ENCODE results near the gene DLG2. TPM values are rescaled to one million over a fixed set of nuclear protein-coding genes. Genes with fewer than 3 reads are reported as not detected.
"Not testable (repeated sequence)": the region's sequence is repeated elsewhere in the genome, so short reads cannot be mapped to it uniquely, and the experiment has no call there.

DLG2 gene
- total RNA-seq, 1 experiment from 2014 or later, result 1.8 TPM

DNA sequence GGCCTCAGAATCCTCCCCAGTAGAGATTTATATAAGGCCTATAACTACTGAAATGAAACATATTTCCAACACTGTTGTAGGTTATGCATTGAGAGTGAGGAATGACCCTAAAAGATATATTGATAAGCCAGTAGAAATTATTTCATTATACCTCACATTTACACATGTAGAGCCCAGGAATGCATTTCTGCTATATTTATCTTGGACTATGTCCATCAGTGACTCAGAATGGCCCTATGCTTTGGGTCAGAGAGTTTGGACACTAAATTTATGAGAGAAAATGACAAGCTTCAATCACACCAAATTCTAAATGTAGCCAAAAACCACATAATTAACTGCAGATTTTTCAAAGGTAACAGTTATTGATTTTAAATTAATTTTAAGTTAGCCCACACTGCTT, 761.9 kb downstream of the DLG2 start:
- H3K4me3 ChIP-seq (ENCODE audit: insufficient read depth, low read depth, low read length), result no peak overlapping the region
- no peaks in the 10 kb centered on the region for H3K27me3 ChIP-seq (ENCODE audit: control insufficient read depth, insufficient read depth, low read length)
- no peaks in the 10 kb centered on the region for H3K36me3 ChIP-seq (replicated peaks; ENCODE audit: control insufficient read depth, insufficient read depth, low read length)
- no peak for DNase-seq

DNA sequence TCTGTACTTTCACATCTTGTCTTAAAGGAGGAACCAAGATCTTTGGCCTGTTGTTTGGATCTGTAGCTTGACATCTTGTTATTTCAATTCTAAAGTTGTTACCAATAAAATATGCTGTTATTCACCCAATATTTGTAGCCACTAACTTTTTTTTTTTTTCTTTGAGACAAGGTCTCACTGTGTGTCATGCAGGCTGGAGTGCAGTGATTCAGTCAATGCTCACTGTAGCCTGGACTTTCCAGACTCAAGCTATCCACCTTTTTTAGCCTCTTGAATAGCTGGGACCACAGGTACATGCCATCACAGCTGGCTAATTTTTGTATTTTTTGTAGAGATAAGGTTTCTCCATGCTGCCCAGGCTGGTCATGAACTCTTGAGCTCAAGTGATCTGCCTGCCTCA, 769.4 kb downstream of the DLG2 start:
- no peak for DNase-seq
- H3K4me3 ChIP-seq (ENCODE audit: insufficient read depth, low read depth, low read length), result no peak overlapping the region
- H3K36me3 ChIP-seq (replicated peaks; ENCODE audit: control insufficient read depth, insufficient read depth, low read length), result no peaks in the 10 kb centered on the region
- no peaks in the 10 kb centered on the region for H3K27me3 ChIP-seq (ENCODE audit: control insufficient read depth, insufficient read depth, low read length)

DNA sequence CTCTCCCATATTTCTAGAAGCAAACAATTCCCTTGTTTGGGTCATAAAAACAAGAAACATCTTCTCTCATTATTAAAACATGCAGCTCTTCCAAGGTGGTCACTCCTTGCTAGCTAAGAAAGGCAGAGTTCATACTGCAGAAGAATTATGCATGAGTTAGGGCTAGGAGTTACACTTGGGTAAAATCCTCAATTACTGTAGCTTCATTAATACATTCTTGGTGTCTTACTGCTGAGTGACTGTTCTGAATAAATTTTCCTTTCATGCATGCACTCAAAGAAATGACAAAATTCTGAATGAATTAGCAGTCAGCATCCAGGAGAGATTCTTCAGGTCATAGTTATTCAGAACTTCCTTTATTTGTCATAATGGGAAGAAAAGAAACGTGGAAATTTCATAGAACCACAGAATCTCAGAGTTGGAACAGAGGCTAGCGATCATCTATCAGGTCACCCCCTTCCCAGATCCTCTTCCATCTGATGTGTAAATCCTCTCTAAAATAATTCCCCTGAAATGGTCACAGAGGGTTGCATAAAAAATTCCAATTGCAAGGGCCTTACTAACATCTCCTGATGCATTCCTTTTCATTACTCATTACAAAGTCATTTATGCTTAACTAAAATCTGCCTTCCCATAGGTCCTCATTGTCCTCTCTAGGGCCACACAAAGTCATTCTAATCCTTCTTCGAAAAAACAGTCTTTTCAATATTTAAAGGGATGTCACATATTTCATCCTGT, 771.5 kb downstream of the DLG2 start:
- Histone ChIP-seq H3K27me3 (ENCODE audit: control insufficient read depth, insufficient read depth, low read length) (no peaks in the 10 kb centered on the region), H3K36me3 (replicated peaks; ENCODE audit: control insufficient read depth, insufficient read depth, low read length) (no peaks in the 10 kb centered on the region), H3K4me3 (ENCODE audit: insufficient read depth, low read depth, low read length) (no peak overlapping the region)
- DNase-seq, result no peak

DNA sequence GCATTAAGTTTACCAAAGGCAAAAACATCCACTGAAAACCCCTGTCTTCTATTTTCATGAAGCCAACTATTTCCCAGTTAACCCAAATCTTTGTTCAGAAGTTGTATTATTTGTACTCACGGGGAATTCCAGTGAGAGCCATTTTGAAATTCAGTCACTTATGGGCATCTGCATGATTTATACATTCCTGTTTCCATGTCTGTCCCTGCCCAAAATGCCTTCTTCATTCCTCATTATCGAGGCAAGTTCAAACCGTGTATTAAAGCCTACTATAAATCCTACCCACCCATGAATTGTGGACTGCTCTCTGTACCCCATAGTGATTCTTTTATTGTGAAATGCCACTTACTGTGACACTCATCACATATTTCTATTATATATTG, 772.7 kb downstream of the DLG2 start:
- DNase-seq, result no peak
- no peak overlapping the region for H3K4me3 ChIP-seq (ENCODE audit: insufficient read depth, low read depth, low read length)
- H3K27me3 ChIP-seq (ENCODE audit: control insufficient read depth, insufficient read depth, low read length), result no peaks in the 10 kb centered on the region
- H3K36me3 ChIP-seq (replicated peaks; ENCODE audit: control insufficient read depth, insufficient read depth, low read length), result no peaks in the 10 kb centered on the region

DNA sequence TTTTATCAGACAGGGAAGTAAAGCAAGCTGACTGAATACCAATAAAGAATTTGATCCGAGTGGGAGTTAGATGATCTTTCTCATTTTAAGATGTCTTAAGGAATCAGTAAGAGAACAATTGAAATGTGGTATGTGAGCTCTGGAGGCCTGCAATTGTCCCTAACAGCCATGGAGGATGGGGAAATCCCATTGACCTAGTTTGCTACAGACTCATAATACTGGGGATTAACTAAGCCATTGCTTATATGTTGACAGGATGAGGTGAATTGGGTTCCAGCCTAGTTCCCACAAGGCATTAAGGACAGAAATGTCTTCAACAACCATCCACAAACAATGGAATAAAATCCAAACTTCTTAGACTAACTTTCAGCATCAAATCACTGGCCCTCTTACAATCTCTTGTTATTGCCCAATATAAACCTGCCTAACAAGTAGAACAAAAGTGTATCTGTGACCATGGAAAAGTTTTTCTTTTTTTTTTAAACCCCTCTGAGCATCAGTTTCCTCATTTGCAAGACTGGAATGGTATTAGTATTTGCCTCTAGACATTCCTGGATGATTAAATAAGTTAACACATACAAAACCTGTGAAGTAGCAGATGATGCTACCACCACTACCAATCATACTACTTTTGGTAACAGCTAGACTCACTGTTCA, 773.2 kb downstream of the DLG2 start:
- DNase-seq, result no peak
- Histone ChIP-seq H3K4me3 (ENCODE audit: insufficient read depth, low read depth, low read length) (no peak overlapping the region), H3K27me3 (ENCODE audit: control insufficient read depth, insufficient read depth, low read length) (no peaks in the 10 kb centered on the region), H3K36me3 (replicated peaks; ENCODE audit: control insufficient read depth, insufficient read depth, low read length) (no peaks in the 10 kb centered on the region)

DNA sequence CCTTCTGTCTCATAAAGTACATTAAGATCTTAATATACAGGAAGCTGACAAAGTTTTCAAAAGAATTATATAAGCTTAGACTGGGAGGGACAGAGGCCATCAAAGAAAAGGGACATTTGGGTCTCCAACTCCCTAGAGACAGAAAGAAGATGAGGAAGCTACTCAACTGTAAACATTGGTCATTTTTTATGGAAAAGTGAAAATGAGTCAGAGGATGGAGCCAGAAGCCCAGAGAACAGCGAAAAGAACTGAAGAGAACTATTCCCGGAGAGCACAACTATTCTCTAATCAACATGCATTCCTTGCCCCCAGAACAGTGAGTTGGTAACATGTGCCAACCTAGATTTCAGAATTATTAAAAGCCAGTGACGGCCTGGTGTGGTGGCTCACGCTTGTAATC, 779.3 kb downstream of the DLG2 start:
- Histone ChIP-seq H3K4me3 (ENCODE audit: insufficient read depth, low read depth, low read length) (no peak overlapping the region), H3K27me3 (ENCODE audit: control insufficient read depth, insufficient read depth, low read length) (no peaks in the 10 kb centered on the region), H3K36me3 (replicated peaks; ENCODE audit: control insufficient read depth, insufficient read depth, low read length) (no peaks in the 10 kb centered on the region)
- no peak for DNase-seq

DNA sequence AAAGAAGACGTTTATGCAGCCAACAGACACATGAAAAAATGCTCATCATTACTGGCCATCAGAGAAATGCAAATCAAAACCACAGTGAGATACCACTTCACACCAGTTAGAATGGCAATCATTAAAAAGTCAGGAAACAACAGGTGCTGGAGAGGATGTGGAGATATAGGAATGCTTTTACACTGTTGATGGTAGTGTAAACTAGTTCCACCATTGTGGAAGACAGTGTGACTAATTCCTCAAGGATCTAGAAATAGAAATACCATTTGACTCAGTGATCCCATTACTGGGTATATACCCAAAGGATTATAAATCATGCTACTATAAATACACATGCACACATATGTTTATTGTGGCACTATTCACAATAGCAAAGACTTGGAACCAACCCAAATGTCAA, 786.9 kb downstream of the DLG2 start:
- H3K4me3 ChIP-seq (ENCODE audit: insufficient read depth, low read depth, low read length); H3K36me3 ChIP-seq (replicated peaks; ENCODE audit: control insufficient read depth, insufficient read depth, low read length); DNase-seq; H3K27me3 ChIP-seq (ENCODE audit: control insufficient read depth, insufficient read depth, low read length): not testable (repeated sequence)

DNA sequence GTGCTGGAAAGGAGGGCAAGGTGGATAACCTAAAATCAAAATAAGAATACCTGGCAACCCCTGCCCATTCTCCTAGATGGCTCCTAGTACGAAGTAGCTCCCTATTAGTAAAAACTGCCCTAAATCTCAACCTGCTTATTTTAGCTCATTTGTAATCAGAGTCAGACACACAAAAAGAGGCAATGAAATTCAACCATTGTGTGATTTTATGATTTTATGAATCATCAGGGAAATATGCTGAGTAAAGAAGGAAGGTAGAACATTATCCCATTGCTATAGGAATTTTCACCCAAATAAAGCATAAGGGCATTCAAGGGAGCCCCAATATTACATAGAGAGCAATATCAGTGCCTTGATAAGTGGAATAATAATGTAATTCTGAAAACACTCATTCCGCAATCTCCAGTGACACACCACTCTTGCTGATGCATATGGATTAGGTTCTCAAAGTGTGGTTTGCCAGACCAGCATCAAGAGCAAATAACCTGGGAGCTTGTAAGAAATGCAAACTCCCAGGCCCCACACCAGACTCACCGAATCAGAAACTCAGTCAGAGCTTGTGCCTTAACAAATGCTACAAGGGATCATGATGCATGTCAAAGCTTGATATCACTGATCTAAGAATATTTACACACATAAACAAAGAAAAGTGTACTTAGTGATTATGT, 789.6 kb downstream of the DLG2 start:
- Histone ChIP-seq H3K36me3 (replicated peaks; ENCODE audit: control insufficient read depth, insufficient read depth, low read length) (no peaks in the 10 kb centered on the region), H3K27me3 (ENCODE audit: control insufficient read depth, insufficient read depth, low read length) (no peaks in the 10 kb centered on the region), H3K4me3 (ENCODE audit: insufficient read depth, low read depth, low read length) (no peak overlapping the region)
- DNase-seq, result no peak

DNA sequence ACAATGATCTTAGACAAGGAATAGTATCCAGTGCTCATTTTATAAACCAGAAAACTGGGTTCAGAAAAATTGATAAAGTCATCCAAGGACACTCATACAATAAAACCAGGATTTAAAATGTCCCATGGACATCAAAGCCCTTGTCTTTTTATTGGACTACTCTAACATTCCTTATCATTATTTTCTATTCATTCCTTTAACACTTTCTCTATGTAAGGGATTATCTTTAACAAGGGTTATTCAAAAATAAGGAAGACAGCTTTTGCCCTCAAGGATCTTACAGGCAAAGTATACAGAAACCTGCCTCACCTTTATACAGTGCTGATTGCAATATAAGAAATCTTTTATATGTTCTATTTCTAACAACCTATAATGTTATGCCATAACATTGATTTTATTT, 790.8 kb downstream of the DLG2 start:
- Histone ChIP-seq H3K36me3 (replicated peaks; ENCODE audit: control insufficient read depth, insufficient read depth, low read length) (no peaks in the 10 kb centered on the region), H3K27me3 (ENCODE audit: control insufficient read depth, insufficient read depth, low read length) (no peaks in the 10 kb centered on the region), H3K4me3 (ENCODE audit: insufficient read depth, low read depth, low read length) (no peak overlapping the region)
- no peak for DNase-seq

DNA sequence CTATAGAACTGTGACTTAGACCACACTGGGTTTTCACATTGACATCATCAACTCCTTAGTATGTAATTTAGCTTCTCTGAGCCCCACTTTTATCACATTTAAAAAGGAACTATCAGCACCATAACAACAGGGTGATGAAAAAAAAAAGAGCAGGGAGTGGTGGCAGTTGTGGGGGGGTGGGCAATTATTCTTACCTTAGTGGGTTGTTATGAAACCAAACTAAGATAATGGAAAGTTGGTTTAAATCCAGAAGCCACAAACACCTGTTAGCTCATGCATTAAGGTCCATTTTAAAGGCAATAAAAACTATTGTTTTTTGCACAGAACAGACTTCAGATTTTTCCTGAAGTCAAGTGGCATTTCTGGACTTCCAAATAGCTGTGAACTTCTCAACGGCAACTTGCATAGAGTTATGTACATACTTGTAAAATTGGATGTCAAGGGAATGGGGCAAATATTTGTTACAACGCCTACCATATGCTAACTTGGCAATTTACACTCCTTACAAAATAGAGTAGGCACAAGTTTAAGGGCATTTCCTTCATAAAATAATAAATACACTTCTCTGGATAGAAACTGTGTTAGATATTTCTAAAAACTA, 793.6 kb downstream of the DLG2 start:
- DNase-seq, result no peak
- Histone ChIP-seq H3K4me3 (ENCODE audit: insufficient read depth, low read depth, low read length) (no peak overlapping the region), H3K27me3 (ENCODE audit: control insufficient read depth, insufficient read depth, low read length) (no peaks in the 10 kb centered on the region), H3K36me3 (replicated peaks; ENCODE audit: control insufficient read depth, insufficient read depth, low read length) (no peaks in the 10 kb centered on the region)

DNA sequence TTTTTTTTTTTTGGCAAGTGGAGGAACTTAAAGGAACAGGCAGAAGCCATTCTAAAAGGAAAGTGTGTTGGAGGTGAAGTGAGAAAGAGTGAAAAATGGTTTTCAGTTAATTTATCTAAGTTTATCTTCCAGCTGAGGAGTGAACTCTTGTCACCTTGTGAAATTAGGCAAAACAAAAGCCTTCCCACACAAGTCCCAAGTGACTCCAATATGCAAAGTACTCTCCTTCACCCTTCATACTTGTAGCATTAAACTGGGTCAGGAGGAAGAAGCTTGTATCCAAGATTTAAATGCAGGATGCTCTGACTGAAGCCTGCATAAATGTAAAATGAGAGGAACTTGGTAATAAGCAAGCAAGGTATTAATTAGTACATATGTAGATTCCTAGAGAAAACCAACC, 796.8 kb downstream of the DLG2 start:
- H3K27me3 ChIP-seq (ENCODE audit: control insufficient read depth, insufficient read depth, low read length), result no peaks in the 10 kb centered on the region
- no peaks in the 10 kb centered on the region for H3K36me3 ChIP-seq (replicated peaks; ENCODE audit: control insufficient read depth, insufficient read depth, low read length)
- DNase-seq, result no peak
- no peak overlapping the region for H3K4me3 ChIP-seq (ENCODE audit: insufficient read depth, low read depth, low read length)

DNA sequence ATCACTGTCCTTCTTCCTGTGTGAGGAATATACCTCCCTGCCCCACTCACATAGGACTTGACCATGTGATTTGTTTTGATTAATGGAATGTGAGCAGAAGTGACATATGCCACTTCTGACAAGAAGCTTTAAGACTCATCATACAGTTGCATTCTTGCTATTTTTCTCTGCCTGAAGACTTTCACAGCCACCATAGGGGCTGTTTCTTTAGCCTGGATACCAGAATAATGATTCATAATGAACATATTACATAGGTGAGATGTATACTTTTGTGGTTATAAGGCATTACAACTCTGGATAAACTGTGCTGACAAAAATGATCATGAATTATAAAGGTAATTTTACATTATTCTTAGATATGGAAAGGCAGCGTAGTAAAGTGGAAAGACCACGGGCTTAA, 798.0 kb downstream of the DLG2 start:
- Histone ChIP-seq H3K4me3 (ENCODE audit: insufficient read depth, low read depth, low read length) (no peak overlapping the region), H3K27me3 (ENCODE audit: control insufficient read depth, insufficient read depth, low read length) (no peaks in the 10 kb centered on the region), H3K36me3 (replicated peaks; ENCODE audit: control insufficient read depth, insufficient read depth, low read length) (no peaks in the 10 kb centered on the region)
- DNase-seq, result no peak

DNA sequence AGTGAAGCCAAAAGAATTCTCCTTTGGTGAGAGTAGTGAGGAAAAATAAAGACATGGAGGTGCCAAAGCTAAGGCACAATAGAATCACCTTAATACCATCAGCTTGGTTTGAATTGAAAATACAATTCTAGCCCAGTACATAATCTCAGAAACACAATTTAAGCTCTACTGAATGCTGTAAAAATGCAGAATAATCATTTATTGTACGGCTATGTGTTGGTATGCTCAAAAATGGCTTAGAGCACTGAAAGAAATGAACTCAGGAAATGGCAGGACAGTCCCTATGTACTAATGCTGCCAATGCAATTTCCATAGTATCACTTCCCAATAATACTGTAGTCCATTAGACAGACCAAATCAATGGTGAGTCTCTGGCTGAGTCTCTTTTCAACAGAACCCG, 798.5 kb downstream of the DLG2 start:
- Histone ChIP-seq H3K27me3 (ENCODE audit: control insufficient read depth, insufficient read depth, low read length) (no peaks in the 10 kb centered on the region), H3K36me3 (replicated peaks; ENCODE audit: control insufficient read depth, insufficient read depth, low read length) (no peaks in the 10 kb centered on the region), H3K4me3 (ENCODE audit: insufficient read depth, low read depth, low read length) (no peak overlapping the region)
- DNase-seq, result no peak

DNA sequence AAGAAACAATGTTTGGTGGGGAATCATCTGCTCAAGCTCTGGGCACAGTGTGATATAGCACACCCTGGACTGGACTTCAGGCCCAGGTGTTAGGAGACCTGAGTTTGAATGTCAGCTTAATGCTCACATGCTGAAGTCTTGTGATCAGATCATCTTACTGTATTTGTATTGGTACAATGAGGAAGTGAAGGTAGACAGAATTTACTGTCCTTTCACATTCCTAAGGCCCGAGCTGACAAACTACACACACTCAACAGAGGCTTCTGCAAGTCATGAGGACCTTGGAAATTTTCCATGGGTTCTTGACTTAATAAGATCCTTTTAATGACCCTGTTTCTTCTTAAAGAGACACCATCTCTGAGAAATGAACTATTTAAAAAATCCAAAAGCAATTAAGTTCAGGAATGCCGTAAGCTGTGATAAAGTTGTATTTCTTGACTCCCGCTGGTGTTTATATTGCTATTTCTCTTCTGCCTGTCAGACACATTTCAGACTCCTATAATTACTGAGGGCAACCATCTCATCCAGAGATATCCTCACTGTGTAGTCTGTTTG, 802.0 kb downstream of the DLG2 start:
- no peak for DNase-seq
- H3K4me3 ChIP-seq (ENCODE audit: insufficient read depth, low read depth, low read length), result no peak overlapping the region
- H3K27me3 ChIP-seq (ENCODE audit: control insufficient read depth, insufficient read depth, low read length), result no peaks in the 10 kb centered on the region
- no peaks in the 10 kb centered on the region for H3K36me3 ChIP-seq (replicated peaks; ENCODE audit: control insufficient read depth, insufficient read depth, low read length)

DNA sequence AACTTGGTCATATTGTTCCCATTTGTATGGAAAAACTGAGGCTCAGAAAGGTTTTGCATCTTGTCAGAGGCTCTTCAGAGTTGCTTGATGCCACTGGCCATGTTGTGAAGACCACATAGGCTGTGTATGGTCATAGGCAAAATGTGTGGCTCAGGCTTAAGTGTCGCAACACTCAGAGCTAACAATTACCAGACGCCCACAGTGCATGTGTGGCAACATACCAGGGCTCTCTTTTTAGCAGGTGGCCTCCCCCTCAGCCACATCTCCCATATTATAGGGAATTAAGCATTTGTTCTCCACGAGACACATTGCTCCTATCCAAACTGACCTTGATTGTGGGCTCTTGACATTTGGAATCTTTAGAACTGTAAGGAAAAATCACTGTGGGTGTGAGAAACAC, 802.5 kb downstream of the DLG2 start:
- Histone ChIP-seq H3K27me3 (ENCODE audit: control insufficient read depth, insufficient read depth, low read length) (no peaks in the 10 kb centered on the region), H3K4me3 (ENCODE audit: insufficient read depth, low read depth, low read length) (no peak overlapping the region), H3K36me3 (replicated peaks; ENCODE audit: control insufficient read depth, insufficient read depth, low read length) (no peaks in the 10 kb centered on the region)
- no peak for DNase-seq

Data from H7 (cell line).